Measurements from ENCODE around the gene LRRC61.
"Not testable (repeated sequence)": the region's sequence is repeated elsewhere in the genome, so short reads cannot be mapped to it uniquely, and the experiment has no call there.

Gene LRRC61

DNA sequence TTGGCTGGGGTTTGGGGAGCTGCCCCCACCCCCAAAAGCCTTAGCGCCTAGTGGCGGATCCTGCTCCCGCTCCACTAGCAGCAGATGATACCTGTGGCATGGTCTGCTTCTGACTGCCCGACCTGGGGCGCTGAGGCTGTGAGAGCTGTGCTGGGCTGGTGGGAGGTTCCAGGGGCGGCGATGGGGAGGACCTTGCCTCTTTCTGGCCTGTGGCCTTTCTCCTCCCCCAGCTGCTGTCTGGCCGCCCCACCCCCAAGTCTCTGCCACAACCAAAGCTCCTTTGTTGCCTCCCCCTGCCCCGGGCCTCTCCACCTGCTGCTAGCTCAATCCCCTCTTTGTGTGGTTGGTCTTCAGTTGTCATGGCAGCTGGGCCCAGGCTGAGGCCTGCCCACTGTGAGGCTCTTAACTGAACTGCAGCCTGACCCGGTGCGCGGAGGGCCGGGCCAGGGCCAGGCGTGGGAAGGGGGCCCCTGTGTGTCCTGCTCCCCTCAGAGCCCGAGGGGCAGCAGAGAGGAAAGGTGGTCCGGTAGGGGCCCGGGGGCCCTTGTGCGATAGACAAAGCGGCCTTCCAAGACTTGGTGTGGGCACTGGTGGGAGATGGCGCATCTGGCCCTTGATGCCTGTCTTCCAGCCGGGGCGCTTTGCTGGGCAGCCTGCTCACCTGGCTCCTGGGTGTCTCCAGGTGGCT is 60.7 kb downstream of the LRRC61 start:
- DNase-seq (ENCODE audit: low read depth in 2 of 2), result no peak

- DNase-seq (ENCODE audit: low read depth in 2 of 2), result no peak
These were observed 61.5 kb downstream of the LRRC61 start for GRCh38 chr7:150384406-150385301.

DNA sequence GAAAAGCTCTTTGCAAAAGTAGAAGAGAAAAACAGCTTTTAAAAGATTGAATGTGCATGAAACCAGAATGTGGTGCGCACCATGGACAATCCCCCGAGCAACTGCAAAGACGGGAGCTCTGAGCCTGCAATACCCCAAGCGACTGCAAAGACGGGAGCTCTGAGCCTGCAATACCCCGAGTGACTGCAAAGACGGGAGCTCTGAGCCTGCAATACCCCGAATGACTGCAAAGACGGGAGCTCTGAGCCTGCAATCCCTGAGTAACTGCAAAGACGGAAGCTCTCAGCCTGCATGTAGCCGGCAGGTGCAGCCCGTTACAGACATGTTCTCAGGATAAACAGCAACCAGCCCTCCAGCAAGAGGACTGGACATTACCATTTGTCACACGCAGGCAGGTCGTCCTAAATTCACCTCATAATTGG is 62.2 kb downstream of the LRRC61 start:
- no peak for DNase-seq (ENCODE audit: low read depth in 2 of 2)

DNA sequence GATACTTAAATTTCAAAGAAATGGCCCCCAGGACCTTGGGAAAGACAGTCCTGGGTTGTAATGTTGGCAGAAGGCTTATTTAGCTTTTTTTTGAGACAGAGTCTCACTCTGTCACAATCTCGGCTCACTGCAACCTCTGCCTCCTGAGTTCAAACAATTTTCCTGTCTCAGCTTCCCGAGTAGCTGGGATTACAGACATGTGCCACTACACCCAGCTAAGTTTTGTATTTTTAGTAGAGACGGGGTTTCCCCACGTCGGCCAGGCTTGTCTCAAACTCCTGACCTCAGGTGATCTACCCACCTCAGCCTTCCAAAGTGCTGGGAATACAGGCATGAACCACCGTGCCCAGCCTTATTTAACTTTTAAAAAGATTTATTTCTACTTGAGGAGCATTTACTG is 62.7 kb downstream of the LRRC61 start:
- DNase-seq (ENCODE audit: low read depth in 2 of 2), result not testable (repeated sequence)

Measured in fibroblast of skin of left quadriceps (primary cell).